Measurements from ENCODE around the gene PLXNA2.

GRCh38 chr1:208031316-208031931, 212.8 kb downstream of the PLXNA2 start:
- TF ChIP-seq CTCF (IDR thresholded peaks at IDR 0.05) (no peak), POLR2A (IDR thresholded peaks at IDR 0.05) (no peak)

Data from vagina (tissue), 2 donors.